Measurements from ENCODE around the gene BCL3. TPM values are rescaled to one million over a fixed set of nuclear protein-coding genes. Genes with fewer than 3 reads are reported as not detected.

The BCL3 gene
- polyA plus RNA-seq, 1 of the 3 experiments (the other 2 are of a cell fraction) = 19.2 TPM

DNA sequence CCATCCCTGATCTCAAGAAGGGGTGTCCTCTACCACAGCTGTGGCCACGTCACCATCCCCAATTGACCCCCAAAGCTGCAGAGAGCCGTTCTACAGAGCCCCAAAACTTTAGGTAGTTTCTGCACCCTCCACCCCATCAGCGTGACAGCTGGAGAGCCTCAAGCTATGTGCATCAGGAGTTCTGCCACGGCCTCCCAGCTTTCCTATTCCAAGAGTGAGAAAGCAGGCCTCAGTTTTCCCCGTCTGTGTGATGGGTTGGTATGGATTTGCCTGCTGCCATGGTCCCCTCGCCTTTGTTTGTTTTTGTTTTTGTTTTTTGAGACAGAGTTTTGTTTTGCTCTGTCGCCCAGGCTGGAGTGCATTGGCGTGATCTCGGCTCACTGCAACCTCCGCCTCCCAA, 1.5 kb downstream of the BCL3 start (continued):
- TF ChIP-seq, protein P1, sequence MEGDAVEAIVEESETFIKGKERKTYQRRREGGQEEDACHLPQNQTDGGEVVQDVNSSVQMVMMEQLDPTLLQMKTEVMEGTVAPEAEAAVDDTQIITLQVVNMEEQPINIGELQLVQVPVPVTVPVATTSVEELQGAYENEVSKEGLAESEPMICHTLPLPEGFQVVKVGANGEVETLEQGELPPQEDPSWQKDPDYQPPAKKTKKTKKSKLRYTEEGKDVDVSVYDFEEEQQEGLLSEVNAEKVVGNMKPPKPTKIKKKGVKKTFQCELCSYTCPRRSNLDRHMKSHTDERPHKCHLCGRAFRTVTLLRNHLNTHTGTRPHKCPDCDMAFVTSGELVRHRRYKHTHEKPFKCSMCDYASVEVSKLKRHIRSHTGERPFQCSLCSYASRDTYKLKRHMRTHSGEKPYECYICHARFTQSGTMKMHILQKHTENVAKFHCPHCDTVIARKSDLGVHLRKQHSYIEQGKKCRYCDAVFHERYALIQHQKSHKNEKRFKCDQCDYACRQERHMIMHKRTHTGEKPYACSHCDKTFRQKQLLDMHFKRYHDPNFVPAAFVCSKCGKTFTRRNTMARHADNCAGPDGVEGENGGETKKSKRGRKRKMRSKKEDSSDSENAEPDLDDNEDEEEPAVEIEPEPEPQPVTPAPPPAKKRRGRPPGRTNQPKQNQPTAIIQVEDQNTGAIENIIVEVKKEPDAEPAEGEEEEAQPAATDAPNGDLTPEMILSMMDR (IDR thresholded peaks at IDR 0.05) = no peak
- TF ChIP-seq NRF1 (IDR thresholded peaks at IDR 0.05; ENCODE audit: low read depth, low read length) (no peak), EZH2phosphoT487 (IDR thresholded peaks at IDR 0.05; ENCODE audit: borderline replicate concordance, low read depth) (no peak), RXRA (IDR thresholded peaks at IDR 0.05; ENCODE audit: borderline replicate concordance, low read depth) (no peak), FOXM1 (IDR thresholded peaks at IDR 0.05; ENCODE audit: low read depth) (no peak)
- TF ChIP-seq, protein P2, sequence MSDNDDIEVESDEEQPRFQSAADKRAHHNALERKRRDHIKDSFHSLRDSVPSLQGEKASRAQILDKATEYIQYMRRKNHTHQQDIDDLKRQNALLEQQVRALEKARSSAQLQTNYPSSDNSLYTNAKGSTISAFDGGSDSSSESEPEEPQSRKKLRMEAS (IDR thresholded peaks at IDR 0.05; ENCODE audit: low read depth) = no peak

GRCh38 chr19:44752123-44752815, 3.8 kb downstream of the BCL3 start:
- Histone ChIP-seq H3K4me2 (0 out of 2 replicates have a peak overlapping the region, but pooled peaks have one; percentile 83), H3K27me3 (ENCODE audit: insufficient read depth) (no peaks in the 10 kb centered on the region), H3K36me3 (replicated peaks in 1 of 2; ENCODE audit: control insufficient read depth in 1 of 2, insufficient read depth in 2 of 2, low read length in 1 of 2) (peaks cover 6 to 9% of the 10 kb centered on the region in 2 experiments), H3K27ac (ENCODE audit: low read depth in 2 of 2, low read length in 1 of 2) (peak overlapping the region in 1 of 2 experiments; percentile 64; a peak in 1 of 4 replicates), H2AFZ (ENCODE audit: low read depth) (no peak overlapping the region), H3K9me3 (no peaks in the 10 kb centered on the region), H3K79me2 (ENCODE audit: insufficient read depth) (peaks cover 30% of the 10 kb centered on the region), H4K20me1 (ENCODE audit: insufficient read depth) (peaks cover 5% of the 10 kb centered on the region; the same call in 1 of the 2 replicates), H3F3A (replicated peaks; ENCODE audit: insufficient read depth) (peaks cover 22% of the 10 kb centered on the region), H3K4me3 (ENCODE audit: low read depth in 2 of 2, low read length in 1 of 2) (no peak overlapping the region), H3K9me2 (no peaks in the 10 kb centered on the region), H3K4me1 (ENCODE audit: control insufficient read depth in 1 of 2, insufficient read depth in 2 of 2, low read depth in 1 of 2, low read length in 1 of 2) (peaks cover 13 to 27% of the 10 kb centered on the region in 2 experiments; a peak in 3 of 4 replicates), H3K9ac (no peak overlapping the region)
- DNase-seq = no peak
- 73% methylated on average over 8 of the region's 8 CpGs for WGBS (ENCODE audit: low lambda C conversion rate)
- ChIA-PET POLR2A (no interaction called here), CTCF (interaction anchor here (1.0 to 8.7 kb wide), 4 partner anchors 11 to 29 kb away, joined by 3 to 86 read pairs (median 16); no protein-coding TSS in a partner anchor)
- TF ChIP-seq MXI1 (IDR thresholded peaks at IDR 0.05; ENCODE audit: low read depth, low read length) = no peak
- TF ChIP-seq RAD21 (IDR thresholded peaks at IDR 0.05; ENCODE audit: low read length) = no peak
- TF ChIP-seq RXRA (IDR thresholded peaks at IDR 0.05; ENCODE audit: borderline replicate concordance, low read depth) = no peak
- TF ChIP-seq GATA2 (CRISPR knock-in tag; IDR thresholded peaks at IDR 0.05) = no peak
- TF ChIP-seq EP300 (IDR thresholded peaks at IDR 0.05; ENCODE audit: borderline replicate concordance in 1 of 2, low read depth in 1 of 2, low read length in 1 of 2) = no peak
- TF ChIP-seq, protein P3, sequence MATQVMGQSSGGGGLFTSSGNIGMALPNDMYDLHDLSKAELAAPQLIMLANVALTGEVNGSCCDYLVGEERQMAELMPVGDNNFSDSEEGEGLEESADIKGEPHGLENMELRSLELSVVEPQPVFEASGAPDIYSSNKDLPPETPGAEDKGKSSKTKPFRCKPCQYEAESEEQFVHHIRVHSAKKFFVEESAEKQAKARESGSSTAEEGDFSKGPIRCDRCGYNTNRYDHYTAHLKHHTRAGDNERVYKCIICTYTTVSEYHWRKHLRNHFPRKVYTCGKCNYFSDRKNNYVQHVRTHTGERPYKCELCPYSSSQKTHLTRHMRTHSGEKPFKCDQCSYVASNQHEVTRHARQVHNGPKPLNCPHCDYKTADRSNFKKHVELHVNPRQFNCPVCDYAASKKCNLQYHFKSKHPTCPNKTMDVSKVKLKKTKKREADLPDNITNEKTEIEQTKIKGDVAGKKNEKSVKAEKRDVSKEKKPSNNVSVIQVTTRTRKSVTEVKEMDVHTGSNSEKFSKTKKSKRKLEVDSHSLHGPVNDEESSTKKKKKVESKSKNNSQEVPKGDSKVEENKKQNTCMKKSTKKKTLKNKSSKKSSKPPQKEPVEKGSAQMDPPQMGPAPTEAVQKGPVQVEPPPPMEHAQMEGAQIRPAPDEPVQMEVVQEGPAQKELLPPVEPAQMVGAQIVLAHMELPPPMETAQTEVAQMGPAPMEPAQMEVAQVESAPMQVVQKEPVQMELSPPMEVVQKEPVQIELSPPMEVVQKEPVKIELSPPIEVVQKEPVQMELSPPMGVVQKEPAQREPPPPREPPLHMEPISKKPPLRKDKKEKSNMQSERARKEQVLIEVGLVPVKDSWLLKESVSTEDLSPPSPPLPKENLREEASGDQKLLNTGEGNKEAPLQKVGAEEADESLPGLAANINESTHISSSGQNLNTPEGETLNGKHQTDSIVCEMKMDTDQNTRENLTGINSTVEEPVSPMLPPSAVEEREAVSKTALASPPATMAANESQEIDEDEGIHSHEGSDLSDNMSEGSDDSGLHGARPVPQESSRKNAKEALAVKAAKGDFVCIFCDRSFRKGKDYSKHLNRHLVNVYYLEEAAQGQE (IDR thresholded peaks at IDR 0.05; ENCODE audit: low read depth, low read length) = no peak
- no peak for TF ChIP-seq TEAD4 (IDR thresholded peaks at IDR 0.05; ENCODE audit: borderline replicate concordance, insufficient read depth)
- TF ChIP-seq JUND (IDR thresholded peaks at IDR 0.05) = no peak
- TF ChIP-seq, protein P4, sequence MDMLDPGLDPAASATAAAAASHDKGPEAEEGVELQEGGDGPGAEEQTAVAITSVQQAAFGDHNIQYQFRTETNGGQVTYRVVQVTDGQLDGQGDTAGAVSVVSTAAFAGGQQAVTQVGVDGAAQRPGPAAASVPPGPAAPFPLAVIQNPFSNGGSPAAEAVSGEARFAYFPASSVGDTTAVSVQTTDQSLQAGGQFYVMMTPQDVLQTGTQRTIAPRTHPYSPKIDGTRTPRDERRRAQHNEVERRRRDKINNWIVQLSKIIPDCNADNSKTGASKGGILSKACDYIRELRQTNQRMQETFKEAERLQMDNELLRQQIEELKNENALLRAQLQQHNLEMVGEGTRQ (IDR thresholded peaks at IDR 0.05; ENCODE audit: borderline replicate concordance, low read depth, low read length) = no peak
- TF ChIP-seq, protein P5, sequence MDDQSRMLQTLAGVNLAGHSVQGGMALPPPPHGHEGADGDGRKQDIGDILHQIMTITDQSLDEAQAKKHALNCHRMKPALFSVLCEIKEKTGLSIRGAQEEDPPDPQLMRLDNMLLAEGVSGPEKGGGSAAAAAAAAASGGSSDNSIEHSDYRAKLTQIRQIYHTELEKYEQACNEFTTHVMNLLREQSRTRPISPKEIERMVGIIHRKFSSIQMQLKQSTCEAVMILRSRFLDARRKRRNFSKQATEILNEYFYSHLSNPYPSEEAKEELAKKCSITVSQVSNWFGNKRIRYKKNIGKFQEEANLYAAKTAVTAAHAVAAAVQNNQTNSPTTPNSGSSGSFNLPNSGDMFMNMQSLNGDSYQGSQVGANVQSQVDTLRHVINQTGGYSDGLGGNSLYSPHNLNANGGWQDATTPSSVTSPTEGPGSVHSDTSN (IDR thresholded peaks at IDR 0.05) = no peak
- no peak for TF ChIP-seq GABPA (IDR thresholded peaks at IDR 0.05; ENCODE audit: low read depth)
- TF ChIP-seq SIN3A (IDR thresholded peaks at IDR 0.05; ENCODE audit: borderline replicate concordance, low read depth, low read length) = no peak
- TF ChIP-seq, protein P2 (IDR thresholded peaks at IDR 0.05; ENCODE audit: low read depth) = no peak
- TF ChIP-seq MEF2A (IDR thresholded peaks at IDR 0.05; ENCODE audit: borderline replicate concordance, low read depth) = no peak
- no peak for TF ChIP-seq ZBTB33 (IDR thresholded peaks at IDR 0.05; ENCODE audit: borderline replicate concordance, low read depth)
- no peak for TF ChIP-seq FOXM1 (IDR thresholded peaks at IDR 0.05; ENCODE audit: low read depth)

Measured in SK-N-SH (cell line).